Endothelial cell of umbilical vein (primary cell): ENCODE measurements around the gene ARHGDIB.

Experiments used
- CTCF ChIP-seq, 2 donors: IDR thresholded peaks; 1 replicate in 1 of 2; 2 replicates in 1 of 2; pipeline ENCODE4 v1.5.1; 2011; ENCODE audit warnings: low read length in 2 of 2, mild to moderate bottlenecking in 2 of 2, moderate library complexity in 2 of 2, control low read depth in 1 of 2, inconsistent platforms in 1 of 2, low read depth in 1 of 2; ENCODE audit not compliant: insufficient read depth in 1 of 2; ENCODE audit errors: extremely low read depth in 1 of 2
- EZH2 ChIP-seq: IDR thresholded peaks from 2 replicates; pipeline ENCODE4 v1.6.1; 2012; ENCODE audit warnings: borderline replicate concordance, low read depth, mild to moderate bottlenecking, moderate library complexity, low read length, inconsistent platforms; ENCODE audit not compliant: severe bottlenecking
- GATA2 ChIP-seq: IDR thresholded peaks from 2 replicates; pipeline ENCODE4 v1.7.0; 2011; ENCODE audit warnings: low read depth, mild to moderate bottlenecking, moderate library complexity, mixed read lengths, low read length; ENCODE audit not compliant: insufficient read length, insufficient read depth
- JUN ChIP-seq: IDR thresholded peaks from 2 replicates; pipeline ENCODE4 v1.6.1; 2011; ENCODE audit warnings: borderline replicate concordance, low read depth; ENCODE audit not compliant: insufficient read length, insufficient read depth
- MAX ChIP-seq: IDR thresholded peaks from 2 replicates; pipeline ENCODE4 v1.6.1; 2011; ENCODE audit not compliant: insufficient read depth, insufficient read length
- MYC ChIP-seq: IDR thresholded peaks from one replicate; pipeline ENCODE4 v1.6.1; 2011; ENCODE audit warnings: mild to moderate bottlenecking, low read depth, low read length
- POLR2A ChIP-seq: IDR thresholded peaks from 2 replicates; pipeline ENCODE4 v1.6.1; 2012; ENCODE audit warnings: low read depth, mild to moderate bottlenecking, control low read depth, low read length
- POLR2AphosphoS5 ChIP-seq: IDR thresholded peaks from 2 replicates; pipeline ENCODE4 v1.6.1; 2012; ENCODE audit warnings: low read depth, mild to moderate bottlenecking, control low read depth, low read length, moderate library complexity; ENCODE audit not compliant: insufficient read depth

- TF ChIP-seq CTCF (IDR thresholded peaks at IDR 0.05; ENCODE audit: extremely low read depth in 1 of 2, insufficient read depth in 1 of 2, low read depth in 1 of 2, low read length in 2 of 2) (no peak), EZH2 (no peak), POLR2AphosphoS5 (no peak), MAX (no peak), GATA2 (no peak), MYC (no peak), POLR2A (no peak), JUN (no peak)
Measured at GRCh38 chr12:14993117-14993516, 31.7 kb upstream of the ARHGDIB start.
